Hindlimb muscle (tissue), 1 donor: ENCODE measurements around the gene NEGR1. TPM values are rescaled to one million over a fixed set of nuclear protein-coding genes. Genes with fewer than 3 reads are reported as not detected.

Experiments used
- DNase-seq: peaks from one replicate; pipeline ENCODE4 v3.0.0-alpha.2; 2013
- polyA plus RNA-seq: library from polyadenylated mRNA; unstranded; fragments of 120-200 nt; gene quantifications from one replicate; pipeline ENCODE4 v1.2.1, GENCODE V29; 2013; ENCODE audit not compliant: insufficient read length

NEGR1 gene
- polyA plus RNA-seq, 1 donor: 18.1 TPM

DNA sequence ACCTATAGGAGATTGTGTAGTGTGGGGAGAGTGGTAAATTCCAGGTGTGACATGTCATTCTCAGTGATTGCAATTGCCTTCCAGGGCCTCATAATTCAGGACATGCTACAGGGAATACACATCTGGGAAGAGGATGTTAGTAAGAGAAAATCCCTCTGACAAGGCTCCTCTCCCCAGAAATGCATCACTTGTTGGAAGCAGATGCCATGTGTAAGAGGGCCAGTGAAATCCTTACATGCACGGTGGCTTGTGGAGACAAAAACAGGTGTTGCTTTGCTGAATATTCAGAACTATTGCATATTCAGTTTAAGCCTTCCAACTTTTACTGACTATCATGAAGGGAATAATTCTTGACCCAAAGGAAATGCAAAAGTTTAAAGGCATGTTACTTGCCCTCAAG, 503.4 kb downstream of the NEGR1 start:
- DNase-seq: no peak

DNA sequence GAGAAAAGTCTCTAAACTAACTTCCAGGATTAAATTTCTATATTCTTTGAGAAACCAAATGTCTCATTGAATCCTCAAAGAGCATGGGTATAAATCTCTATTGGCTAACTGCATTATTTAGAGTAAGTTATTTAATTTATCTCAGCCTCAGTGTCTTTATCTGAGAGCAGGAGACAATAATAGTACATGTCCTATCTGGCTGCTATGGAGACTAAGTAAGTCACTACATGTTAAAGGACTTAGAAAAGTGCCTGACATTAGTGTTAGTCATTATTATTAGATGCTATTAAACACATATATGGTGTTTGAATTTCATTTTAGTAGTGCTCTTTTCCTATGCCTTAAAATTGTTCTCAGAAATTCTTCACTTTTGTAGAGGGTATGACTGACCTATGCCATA, 505.2 kb downstream of the NEGR1 start:
- no peak for DNase-seq

GRCh38 chr1:71774705-71775104, 507.6 kb downstream of the NEGR1 start:
- no peak for DNase-seq

DNA sequence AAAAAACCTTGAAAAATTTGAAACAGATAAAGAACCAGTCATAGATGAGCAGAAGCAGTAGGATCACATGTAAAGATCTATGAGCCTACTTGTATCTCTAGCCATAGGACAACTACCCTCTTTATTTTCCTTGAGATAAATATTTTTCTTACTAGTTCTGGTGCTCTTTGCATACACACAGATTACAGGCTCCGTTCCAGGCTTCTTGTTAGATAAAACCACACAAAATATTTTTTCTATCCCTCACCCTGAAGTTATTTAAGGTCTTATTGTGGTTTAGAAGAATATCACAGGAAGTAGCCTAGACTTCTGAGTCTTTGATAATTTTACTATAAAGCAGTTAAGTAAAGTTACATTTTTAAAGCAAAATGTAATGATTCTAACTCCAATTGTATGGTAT, 512.2 kb downstream of the NEGR1 start:
- DNase-seq: no peak

- no peak for DNase-seq
Observed at GRCh38 chr1:71766748-71767147, 515.6 kb downstream of the NEGR1 start.

DNA sequence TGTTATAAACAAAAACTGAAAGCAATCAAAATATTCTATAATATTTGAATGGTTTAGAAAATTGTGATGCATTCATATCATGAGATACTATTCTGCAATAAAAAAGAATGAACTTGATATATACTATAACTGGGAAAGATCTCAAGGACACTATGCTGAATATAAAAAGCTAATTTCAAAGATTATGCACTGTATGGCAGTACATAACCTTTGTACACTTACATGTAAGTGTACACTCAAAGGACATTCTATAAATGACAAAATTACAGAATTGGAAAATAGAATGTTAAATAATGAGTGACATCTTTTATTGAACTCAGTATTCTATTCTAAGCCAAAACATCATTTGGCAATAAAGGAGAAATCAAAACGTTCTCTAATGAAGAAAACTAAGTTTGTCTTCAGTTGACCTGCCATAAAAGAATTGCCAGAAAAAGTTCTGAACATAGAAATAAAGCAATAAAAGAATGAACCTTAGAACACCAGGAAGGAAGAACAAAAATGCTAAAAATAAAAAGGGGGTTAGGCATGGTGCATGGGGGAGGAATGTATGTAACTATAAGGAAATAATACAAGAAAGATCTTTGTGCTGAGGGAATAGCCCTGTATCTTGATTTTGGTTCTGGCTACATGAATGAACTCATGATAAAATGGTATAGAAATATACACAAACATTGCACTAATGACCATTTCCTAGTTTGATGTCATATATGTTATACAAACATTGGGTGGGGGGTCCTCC, 519.7 kb downstream of the NEGR1 start:
- no peak for DNase-seq

- no peak for DNase-seq
Observed at GRCh38 chr1:71755441-71755840, 526.9 kb downstream of the NEGR1 start.

- no peak for DNase-seq
Observed at GRCh38 chr1:71753746-71754145, 528.6 kb downstream of the NEGR1 start.

- DNase-seq: no peak
Observed at GRCh38 chr1:71745326-71745725, 537.0 kb downstream of the NEGR1 start.

DNA sequence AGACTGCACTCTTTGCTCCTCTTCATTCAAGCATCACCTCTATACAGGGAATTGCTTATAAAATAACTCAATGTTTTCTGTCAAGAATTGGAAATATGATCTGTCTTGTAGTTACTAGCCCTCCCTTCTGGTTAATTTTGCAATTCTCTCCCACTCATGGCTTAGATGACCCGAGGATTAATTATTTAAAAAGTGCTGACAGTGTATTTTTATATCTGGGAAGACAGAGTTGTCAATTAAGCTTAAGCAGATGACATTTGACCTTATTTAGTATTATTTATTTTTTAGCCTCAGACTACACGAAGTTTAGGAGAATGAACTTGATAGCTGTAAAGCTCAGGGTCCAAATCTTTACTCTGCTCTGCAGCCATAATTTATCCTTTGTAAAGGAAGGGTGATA, 538.5 kb downstream of the NEGR1 start:
- no peak for DNase-seq

DNA sequence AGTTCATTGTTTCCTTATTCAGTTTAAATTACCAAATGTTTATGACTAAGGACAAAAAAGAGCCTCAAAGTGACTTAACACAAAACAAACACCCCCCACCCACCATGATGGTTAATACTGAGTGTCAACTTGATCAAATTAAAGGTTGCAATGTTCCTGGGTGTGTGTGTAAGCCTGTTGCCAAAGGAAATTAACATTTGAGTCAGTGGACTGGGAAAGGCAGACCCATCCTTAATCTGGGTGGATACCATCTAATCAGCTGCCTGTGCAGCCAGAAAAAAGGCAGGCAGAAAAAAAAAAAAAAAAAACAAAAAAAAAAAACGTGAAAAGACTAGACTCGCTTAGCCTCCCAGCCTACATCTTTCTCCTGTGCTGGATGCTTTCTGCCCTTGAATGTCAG, 543.4 kb downstream of the NEGR1 start:
- no peak for DNase-seq

GRCh38 chr1:71738256-71738655, 544.1 kb downstream of the NEGR1 start:
- DNase-seq: no peak

- DNase-seq: no peak
Observed at GRCh38 chr1:71737768-71738167, 544.6 kb downstream of the NEGR1 start.

DNA sequence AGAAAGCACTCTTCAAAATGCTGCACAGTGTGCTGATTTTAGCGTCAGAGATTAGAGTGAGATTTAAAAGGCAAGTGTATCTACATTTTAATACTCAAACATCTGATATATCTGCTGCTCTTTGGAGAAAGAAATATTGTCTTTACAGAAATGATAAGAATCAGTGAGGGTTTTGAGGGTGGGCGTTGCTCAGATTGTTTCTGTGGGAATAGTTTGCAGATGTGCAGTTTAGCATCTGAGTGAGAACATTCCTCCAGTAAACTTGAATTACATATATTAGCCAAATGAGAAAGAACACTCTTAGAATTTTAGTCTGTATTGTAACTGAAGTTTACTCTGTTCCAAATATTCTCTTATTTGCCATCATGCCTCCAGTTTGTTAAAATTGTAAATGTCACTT, 549.2 kb downstream of the NEGR1 start:
- DNase-seq: no peak

DNA sequence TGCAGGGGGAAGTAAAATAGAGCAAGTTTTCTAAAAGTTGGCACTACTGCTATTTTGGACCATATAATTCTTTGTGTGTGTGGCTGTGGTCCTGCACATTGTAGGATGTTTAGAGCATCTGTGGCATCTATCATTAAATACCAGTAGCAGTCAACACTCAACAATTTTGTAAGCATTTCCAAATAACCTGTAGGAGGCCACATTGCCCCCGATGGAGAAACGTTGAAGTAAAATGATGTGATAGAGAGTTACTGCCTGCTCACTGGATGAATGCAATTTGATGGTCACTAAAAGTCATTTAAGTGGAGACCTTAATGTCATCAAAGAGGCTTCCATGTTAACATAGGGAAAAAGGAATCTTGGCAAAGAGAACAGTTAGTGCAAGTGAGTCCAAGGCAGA, 560.8 kb downstream of the NEGR1 start:
- no peak for DNase-seq

DNA sequence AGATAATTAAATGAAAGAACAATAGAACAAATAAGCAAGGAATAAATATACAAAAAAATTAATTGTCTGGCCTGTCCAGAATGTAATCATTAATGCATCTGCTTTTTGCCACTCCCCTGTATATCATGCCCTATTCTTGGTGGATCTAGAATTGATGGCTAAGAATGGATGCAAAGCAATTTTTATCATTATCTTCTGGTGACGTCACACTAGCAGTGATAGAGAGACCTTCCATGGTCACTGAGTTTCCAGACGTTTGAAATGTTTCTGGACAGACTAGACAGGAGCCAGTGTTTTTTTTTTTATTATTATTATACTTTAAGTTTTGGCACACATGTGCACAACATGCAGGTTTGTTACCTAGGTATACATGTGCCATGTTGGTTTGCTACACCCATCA, 563.0 kb downstream of the NEGR1 start:
- DNase-seq: no peak

GRCh38 chr1:71717186-71717585, 565.2 kb downstream of the NEGR1 start:
- no peak for DNase-seq

DNA sequence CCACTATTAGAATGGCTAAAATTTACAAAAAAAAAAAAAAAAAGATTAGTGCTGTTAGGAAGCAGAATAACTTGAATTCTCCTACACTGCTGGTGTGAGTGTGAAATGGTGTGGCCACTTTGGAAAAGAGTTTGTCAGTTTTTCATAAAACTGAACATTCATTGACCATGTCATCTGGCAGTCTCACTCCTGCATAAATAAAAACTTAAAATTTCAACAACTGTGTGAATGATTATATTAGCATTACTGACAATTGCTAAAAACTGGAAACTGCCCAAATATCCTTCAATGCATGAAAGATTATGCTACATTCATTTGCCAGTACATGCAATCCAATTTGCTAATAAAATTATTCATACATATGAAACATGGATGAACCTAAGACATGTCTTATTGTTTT, 570.9 kb downstream of the NEGR1 start:
- no peak for DNase-seq

DNA sequence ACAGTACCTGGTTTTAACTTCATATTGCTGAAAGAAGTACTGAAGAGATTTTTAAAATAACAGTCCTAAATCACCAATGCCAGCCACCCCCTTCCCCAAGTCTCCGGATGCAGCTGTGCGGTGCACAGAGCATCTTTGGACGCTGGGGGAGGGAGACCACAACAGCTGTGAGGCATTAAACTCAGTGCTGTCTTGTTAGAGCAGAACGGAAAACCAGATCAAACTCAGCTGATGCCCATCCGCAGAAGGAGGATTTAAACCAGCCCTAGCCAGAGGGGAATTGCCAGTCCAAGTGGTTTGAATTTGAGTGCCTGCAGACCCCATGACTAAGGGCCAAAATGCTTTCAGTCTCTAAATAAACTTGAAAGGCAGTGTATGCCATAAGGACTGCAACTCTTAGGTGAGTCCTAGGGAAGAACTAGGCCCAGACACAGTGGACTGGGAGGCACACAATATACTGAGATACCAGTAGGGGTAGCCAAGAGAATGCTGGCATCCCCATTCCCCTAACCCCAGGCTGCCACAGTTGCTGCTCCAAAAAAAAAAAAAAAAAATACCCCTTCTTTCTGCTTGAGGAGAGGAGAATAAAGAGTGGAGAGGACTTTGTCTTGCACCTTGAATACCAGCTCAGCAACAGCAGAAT, 576.2 kb downstream of the NEGR1 start:
- peak; percentile 11 for DNase-seq

GRCh38 chr1:71698186-71698585, 584.2 kb downstream of the NEGR1 start:
- DNase-seq: no peak

DNA sequence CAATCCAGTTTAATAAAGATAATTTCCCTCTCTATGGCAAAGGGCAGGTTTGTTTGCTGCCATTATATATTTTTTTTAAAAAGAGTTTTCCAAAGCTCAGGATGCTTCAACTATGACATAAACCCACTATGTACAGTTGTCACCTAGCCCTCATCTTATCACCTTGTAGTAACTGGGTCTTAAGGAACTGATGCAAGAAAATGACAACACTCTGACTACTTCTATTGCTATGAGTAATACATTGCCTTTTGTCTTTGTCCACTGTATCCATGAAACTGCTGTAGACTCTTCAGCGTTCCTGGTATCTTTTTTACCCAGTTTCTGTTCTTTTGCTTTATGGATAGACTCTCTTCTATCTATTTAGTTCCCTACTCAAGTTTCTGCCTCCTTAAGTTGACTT, 586.5 kb downstream of the NEGR1 start:
- no peak for DNase-seq

GRCh38 chr1:71695084-71695483, 587.3 kb downstream of the NEGR1 start:
- no peak for DNase-seq

DNA sequence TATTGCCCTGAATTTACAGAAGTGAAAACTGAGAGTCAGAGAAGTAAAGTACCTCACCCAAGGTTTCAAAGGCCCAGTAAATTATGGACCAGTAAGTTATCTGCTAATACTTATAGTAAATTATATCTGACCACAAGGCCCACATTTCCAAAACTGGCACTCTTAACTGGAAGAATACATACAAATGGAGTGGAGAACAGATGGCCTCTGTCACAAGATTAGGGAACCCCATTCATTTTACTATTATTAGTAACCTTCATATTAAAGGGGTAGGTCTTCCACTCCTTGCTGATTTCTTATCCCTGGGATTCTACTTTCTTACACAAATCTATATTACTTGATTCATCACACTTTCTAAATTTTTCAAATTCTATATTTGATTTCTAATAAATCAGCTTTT, 588.8 kb downstream of the NEGR1 start:
- no peak for DNase-seq

DNA sequence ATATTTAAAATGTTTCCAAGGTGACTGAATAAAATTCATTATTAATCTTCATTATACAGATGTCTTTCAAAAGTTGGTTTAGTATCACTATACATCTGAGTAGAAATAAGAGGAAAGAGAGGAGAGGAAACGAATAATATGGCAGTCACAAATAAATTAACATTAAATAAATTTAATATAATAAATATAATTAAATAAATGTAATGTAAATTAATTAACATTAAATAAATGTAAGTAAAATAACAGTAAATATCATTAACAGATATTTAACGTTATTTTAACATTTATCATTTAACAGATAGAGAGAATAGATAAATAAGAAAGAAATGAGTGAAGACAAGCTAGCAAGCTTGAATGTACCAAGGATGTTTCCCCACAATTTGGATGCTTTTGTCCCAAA, 592.7 kb downstream of the NEGR1 start:
- no peak for DNase-seq

DNA sequence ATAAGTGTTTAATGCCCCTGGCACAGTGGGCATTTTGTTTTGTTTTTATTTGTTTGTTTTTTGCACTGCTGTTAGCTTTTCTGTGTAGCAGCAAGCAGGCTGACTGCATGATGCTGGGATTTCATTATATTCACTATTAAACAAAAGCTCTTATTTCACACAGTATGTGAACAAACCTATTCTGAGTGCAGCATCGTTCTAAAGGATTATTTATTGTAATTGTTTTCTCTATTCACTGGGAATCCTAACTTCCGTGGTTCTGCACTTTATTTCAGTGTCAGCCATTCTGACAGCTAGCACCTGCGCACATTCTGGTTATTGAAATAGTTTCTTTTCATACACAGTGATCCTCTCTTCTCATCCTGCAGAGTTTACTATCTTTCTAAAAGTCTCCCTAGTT, 595.0 kb downstream of the NEGR1 start:
- no peak for DNase-seq
